Measurements from ENCODE around the gene RALGDS.

The RALGDS gene

DNA sequence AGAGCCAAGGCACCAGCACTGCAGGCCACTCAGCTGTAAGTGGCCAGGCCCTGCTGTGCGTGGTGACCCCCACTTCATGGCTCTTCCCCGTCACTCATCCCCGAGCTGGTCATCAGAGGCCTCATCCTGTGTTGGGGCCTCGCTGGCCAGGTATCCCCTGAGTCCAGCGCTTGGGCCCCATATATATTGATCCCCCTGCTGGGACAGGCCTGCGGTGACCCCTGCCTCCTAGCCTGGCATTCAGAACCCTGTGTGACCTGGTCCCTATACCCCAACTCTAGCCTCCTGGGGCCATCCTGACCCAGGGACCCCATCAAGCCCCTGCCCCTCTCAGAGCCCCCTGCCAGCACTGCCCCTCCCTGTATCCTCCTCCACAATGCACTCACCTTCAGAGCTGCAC, 30.0 kb upstream of the RALGDS start:
- DNase-seq = no peak

DNA sequence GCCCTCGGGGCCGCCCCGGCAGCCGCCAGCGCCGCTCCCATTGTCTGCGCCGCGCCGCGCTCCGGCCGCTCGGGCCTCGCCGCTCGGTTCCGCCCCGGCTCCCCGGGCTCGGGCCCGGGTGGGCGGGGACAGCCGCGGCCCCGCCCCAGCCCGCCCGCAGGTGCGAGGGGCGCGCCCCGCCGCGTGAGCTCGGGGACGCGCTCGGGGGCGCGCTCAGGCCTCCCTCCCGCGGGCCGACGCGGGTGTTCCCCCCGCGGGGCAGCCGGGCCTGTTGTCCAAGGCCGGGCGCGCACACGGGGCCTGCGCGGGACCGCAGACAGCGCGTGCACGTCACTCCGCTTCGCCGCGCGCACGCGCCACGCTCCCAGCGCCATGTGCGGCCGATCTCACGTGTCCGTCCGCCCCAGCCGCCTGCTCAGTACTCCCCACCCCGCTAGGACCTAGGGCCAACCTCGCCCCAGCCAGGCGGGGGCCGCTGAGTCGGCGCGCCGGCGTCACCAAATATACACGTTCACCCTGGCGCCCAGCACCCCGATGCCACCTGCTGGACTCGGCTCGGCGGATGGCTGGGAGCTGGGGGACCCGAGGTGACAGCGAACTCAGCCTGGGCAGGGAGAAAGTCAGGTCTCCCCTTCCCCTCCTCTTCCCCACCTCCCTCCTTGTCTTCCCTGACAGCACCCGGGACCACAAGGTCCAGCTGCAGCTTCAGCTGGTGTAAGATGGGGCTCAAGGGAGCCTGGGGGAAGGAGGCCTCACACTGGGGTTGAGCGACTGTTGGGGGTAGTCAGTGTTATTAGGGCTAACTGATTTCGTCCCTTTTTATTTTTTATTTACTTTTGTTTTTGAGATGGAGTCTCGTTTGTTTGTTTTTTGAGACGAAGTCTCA, 28.3 kb upstream of the RALGDS start:
- peak; percentile 61 to 84 for DNase-seq

DNA sequence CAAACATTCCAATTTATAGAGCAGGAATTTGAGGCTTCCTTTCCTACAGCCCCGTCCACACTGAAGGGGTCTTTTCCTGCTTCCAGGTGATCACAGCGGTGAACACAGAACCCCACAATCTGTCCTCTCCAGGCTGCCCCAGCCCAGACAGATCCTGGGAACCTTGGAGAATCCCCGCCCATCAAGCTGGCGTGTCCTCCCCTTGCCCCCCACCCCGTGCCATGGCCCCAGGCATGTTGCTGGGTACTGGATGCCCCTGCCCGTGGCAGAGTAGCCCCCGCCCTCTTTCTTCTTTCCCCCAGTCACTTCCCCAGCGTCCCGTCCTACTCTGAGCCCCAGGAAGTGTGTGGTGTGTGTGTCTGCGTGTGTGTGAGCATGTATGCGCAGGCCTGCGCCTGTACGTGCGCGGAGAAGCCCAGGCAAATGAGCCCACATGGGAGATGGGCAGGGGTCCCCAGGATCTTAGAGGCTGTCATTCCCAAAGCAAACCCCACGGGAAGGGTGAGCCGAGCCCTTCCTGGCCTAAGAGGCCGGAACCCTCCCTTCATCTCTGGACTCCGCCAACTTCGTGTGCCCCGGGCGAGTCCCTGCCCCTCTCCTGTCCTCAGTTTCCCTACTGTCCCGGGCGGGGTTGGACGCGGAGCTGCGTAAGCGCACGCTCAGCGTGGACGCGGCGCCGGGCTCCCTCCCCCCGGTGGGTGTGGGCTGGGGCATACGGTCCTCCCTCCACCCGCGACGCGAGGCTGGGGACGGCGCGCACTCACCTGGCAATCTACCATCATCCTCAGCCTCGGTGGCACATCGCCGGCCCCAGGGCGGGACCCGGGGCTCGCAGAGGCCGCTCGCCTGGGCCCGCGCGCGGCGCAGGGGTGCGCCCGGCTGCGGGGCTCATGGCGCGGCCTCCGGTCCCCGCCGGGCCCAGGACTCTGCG, 27.4 kb upstream of the RALGDS start:
- DNase-seq = no peak

DNA sequence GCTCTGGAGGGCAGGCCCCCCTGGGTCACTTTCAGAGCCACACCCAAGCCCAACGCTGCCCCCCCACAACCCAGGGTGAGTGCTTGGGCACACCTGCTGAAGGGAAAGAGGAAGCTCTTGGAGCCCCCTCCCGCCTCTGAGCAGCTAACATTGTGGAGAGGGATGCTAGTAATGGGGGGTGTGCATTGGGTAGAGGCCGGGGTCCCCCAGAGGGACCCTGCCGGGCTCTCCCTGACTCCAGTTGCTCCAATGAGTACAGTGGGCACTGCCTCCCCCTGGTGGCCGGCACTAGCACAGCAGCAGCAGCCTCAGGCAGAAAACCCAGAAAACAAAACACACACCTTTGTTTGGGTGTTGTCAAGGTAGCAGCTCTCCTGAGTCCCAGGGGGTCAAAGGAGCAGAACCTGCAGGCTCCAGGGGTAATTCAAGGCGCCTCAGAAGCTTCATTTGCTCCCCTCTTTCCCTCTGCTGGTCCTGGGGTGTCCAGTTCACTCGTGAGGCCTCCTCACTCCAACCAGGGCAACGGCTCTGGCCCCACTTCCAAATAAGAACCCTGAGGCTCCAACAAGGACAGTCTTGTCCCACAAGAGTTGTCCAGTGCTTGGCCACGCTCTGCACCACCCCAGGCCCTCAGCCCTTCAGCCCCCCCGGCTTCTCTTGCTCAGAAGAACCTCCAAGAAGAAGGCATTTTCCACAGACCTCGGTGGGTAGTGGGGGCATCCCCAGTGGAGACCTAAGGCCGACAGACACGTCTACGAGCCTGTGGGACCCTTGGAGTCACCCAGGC, 26.6 kb upstream of the RALGDS start:
- peak in 1 of 2 donors; percentile 78 for DNase-seq

DNA sequence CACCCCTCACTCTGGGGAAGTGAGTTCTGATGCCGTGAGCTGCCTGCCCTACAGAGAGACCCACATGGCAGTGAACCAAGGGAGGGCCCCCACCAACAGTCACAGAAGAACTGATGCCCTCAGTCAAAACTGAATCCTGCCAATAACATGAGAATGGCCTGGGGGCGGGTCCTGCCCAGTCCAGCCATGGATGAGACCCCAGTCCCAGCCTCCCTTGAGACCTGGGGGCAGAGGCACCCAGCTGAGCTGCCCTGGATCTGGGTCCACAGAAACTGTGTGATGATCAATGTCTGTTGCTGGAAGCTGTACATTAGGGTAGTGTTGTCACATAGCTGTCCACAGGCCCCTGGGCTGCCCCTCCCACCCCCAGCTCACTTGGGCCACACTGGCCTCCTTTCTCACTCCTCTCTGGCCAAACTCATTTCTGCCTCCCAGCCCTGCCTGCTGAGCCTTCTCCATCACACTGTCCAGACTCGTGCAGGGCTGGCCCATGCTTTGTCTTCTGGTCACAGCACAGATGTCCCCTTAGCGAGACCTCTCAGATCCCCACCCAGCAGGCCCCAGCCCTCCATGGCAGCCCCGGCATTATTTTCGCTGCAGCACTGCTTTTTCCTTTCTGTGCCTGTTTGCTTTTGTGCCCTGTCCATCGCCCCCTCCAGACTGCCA, 25.8 kb upstream of the RALGDS start:
- no peak for DNase-seq

DNA sequence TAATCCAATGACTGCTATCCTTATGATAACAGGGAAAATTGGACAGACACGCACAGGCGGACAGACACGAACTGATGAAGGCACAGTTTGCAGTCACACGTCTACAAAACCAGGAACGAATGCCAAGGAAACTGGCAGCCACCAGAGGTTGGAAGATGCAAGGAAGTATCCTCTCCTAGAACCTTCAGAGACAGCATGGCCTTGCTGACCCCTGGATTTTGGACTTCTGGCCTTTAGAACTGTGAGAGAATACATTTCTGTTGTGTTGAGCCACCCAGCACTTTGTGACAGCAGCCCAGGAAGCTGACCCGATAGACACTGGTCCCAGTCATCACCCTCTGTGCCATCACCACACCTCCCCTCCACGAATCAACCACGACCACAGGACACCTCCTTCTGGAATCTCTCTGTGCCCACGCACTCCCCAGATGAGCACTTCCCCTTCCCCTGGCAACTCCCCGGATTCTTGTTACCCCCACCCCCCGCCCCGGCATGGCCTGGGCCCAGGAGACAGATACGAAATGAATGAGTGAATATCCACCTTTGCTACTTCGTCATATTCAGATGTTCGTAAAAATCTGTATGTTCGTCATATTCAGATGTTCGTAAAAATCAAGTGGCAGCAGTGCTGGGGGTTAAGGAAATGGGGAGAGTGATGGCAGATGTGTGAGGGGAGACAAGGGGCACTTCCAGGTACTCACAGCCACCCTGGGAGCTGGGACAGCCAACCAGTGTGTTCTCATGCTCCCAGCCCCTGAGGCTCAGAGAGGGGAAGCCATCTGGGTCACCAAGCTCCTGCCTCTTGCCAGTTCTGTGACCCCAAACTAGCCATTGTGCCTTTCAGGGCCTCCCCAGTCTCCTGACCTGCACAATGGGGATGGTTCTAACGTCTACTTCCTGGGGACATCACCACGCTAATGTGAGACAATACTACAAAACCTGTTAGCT, 24.1 kb upstream of the RALGDS start:
- peak in 1 of 2 donors; percentile 59 for DNase-seq

DNA sequence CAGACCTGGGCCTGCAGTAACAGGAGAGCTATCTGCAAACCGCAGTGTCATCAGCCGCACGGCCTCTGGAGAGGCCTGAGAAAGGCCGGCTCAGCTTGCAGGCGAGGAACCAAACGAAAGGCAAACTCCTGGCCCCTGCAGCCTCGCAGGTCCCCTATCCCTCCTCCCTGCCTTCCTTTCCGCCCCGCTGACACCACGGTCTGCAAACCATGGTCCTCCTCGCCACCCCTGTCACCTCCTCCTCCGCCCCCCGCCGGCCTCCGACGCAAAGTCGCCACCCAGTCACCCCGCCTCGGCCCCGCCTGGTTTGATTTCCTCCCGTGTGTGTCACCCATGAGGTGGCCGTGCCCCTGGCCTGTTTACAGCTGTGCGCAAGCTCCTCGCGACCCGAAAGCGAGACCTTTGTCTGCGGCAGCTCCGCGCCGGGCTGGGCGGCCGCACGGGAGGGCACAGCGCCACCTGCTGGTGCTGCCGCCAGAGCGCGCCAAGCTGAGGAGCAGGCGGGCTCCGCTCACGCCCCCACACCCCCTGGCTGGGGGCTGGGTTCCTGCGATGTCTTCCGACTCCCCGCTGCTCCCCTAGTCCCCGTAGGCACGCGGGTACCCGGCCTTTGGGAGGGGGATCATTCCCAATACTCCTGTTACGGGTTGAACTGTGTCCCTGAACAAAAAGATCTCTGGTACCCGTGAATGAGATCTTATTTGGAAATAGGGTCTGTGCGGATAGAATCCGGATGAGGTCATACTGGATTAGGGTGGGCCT, 23.3 kb upstream of the RALGDS start:
- peak; percentile 65 to 85 for DNase-seq

DNA sequence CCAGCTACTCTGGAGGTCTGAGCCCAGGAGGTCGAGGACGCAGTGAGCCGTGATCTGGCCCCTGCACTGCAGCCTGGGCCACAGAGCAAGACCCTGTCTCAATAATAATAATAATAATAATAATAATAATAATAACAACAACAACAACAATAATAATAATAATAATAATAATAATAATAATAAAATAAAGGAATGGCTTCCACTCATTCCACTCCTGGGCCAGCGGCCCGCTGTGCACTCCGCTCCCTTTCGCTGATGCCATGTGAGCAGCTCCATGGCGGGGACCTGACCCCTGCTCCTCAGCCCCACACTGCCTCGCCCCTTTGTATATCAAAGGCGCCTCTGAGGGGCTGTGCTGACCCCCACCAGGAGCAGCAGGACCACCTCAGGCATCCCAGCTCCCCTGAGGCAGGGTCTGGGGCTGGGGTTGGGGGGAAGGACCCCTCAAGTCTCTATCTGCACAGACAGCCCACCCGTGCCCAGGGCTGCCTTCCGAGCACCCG, 22.6 kb upstream of the RALGDS start:
- DNase-seq = no peak

DNA sequence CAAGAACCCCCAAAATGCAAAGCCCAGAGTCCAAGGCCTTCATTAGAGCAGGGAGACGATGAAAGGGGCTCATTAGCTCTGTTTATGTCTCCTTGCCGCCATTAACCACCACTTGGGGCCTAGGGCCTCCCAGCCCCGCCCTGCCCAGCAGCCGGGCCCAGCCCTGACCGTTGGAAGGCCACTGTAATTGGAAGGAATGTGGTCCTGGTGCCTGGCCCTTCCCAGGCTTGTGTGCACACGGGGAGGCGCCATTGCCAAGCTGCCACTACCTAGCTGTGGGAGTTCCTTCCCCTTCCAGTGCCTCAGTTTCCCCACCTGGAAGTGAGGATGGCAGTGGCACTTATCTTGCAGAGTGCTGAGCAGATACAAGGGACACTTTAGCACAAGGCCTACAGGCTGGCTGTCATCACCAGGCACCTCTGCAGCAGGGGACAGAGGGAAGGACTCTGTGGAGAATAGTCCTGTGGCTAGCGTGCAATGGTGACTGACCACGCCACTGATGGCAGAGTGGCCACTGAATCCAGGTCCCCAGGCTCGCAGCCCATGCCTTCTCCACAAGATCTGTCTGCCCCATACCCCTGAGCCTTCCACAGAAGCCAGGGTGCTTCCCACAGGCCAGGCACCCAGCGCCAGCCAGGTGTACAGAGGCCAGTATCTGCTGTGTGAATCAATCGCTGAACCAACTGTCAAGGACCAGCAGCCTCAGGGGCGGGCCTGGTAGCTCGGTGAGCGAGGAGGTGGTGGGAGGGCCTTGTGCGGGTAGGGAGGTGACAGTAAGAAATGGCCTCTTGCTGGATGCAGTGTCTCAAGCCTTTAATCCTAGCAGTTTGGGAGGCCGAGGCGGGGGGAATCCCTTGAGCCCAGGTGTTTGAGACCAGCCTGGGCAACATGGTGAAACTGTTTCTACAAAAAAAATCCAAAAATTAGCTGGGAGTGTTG, 21.9 kb upstream of the RALGDS start:
- no peak for DNase-seq

DNA sequence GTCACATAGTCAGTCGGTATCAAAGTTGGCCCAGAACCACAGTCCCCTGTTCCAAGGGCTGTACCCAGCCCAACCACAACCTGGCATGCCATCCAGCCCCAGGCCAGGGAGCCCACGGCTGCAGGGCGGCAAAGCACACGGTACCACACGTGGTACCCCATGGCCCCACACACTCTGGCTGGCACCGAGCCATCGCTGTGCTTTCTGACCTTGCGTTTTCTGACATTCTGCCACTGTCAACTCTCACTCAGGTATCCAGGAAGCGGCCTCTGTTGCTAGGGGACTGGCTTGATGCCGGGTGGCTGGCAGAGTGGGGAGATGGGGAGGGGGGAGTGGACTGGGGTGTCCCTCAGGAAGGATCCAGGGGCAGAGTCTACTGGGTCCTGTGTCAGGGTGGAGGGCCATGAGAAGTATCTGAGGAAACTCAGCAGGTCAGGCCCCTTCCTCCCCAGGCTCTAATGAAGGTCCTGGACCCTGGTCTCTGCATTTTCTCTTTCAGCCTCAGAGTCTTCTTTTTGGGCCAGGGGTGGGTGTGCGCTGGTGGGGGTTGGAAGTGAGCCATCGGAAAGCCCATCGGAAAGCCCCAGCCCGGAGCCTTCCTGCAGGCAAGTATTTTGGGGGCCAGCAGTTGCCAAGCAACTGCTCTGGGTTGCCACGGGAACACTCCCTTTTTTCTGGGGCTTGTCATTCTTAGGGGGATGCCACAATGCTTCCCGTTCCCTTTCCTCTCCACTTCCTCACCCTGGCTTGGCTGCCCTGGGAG, 21.0 kb upstream of the RALGDS start:
- peak; percentile 67 to 77 for DNase-seq

DNA sequence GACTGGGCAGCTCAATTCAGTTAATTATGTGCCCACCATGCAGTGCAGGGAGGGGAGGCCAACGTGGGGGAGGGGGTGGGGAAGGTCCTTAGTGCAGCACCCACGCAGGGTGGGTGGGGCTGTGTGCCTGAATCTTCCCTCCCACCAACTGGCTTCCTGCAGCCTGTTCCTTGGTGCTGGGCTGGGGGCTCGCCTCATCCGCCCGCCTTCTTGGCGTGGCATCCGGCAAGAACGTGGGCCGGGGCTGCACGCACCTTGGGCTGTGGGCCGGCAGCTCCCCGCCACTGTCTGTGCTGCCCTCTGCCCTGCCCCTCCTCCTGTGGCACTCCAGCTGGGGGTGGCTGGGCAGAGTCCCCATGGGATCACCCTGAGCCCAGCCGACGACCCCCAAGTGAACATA, 19.6 kb upstream of the RALGDS start:
- DNase-seq = no peak

DNA sequence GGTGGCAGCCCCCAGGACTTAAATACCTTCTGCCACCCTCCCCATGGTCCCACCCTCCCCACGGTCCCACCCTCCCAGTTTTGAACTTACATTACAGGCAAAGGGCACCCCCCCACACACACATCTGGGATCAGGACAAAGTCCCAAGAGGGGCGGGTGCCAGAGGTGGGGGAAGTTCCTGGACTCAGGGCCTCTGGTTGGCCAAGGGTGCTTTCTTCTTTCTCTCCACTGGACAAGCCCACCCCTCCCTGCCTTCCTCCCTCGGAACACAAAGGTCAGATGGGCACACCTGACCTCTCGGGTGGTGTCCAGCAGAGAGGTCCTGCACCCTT, 19.1 kb upstream of the RALGDS start:
- DNase-seq = peak in 1 of 2 donors; percentile 68

DNA sequence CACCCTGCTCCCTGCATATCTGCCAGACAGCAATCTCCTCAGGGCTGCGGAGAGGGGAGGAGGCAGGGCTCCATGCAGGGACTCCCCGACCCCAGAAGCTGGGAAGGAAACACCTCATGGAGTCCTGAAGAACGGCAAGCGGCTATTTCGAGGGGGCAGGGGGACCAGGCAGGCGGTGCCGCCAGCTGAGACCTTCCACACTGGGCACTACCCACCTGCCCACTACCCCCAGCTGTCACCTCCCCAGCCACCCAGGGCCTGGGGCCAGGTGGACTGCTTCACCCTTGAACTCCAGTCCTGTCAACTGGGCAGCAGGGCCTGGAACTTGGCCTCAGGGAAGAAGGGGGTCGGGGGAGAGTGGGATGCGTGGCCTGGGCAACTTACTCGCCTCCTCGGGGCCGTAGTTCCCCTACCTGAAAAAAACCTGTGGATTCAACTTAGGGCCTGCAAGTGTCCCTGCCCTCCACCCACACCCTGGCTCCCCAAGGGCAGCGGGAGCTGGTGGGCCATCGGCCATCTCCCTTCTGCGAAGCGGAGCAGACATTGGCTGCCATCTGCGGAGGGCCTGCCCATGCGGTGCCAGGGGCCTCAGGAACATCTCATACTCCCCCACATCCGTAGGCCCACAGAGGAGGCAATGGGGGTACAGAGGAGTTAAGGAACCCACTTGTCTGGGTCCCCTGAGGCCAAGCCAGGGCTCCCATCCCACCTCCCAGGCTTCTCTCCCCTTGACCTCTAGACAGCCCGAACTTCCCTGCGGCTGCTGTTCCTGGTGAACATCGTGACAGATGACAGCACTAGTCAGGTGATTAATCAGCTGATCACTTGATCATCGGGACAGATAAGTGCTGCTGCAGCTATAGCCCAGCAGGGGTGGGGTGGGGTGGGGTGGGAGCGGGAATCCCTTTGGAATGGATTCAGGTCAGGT, 18.5 kb upstream of the RALGDS start:
- DNase-seq = peak; percentile 64 to 91

DNA sequence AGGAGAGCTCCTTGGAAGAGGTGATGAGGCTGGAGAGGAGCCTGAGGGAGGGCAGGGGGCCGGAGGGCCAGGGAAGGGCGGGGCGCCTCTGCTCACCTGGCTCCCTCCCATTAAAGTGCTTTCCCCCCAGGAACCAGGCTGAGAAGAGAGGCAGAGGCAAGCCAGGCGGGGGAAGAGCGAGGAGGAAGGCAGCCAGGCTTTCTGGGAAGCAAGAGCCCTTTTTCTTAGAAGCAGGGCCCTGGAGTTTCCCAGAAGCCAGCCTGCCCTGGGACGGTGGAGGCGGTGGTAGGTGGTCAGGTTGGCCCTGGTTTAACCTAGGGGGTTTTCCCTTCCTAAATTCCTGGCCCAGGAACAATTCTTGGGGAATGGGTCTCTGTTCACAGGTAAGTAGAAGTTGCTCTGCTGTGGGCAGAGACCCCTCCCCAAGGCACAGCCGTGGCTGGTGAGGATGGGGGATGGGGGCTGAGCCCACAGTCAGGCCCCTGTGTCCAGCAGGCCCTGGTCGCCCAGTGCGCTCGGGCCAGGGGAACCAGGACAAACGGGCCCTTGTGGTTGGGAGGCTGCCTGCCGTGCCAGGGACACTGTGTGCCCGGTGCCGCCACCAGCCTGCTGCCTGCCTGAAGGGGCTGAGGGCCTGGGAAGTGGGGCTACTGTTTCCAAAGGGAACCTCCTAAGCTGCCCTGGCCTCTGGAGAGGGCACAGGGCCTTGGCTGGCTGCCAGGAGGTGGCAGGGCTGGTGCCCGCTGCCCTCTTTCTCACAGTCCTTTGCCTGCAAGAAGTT, 16.6 kb upstream of the RALGDS start:
- peak in 1 of 2 donors; percentile 86 for DNase-seq

DNA sequence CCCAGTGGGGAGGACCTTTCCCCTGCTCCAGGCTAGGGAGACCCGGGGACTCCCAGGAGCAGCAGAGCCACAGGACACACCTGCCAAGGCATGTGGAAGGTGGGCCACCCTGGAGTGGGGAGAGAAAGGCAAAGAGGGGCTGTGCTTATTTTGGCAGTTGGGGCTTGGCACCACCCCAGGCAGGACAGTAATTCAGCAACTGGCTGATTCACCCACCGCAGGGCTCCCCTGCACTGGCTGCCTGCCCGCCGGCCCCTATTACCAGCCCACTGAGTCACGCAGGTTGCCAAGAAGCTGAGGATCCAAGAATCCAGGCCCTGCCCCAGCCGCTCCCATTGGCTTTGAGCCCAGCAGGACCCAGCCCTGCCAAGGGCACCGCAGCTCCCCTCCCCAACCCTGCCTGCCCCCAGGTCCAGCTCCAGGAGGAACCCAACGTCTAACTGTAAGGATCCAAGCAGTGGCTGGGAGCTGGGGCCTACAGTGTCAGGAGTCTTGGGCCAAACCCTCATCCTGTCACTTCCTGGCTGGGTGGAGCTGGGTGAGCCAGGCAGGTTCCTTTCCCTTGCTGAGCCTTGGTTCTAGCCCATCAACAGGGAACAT, 14.2 kb upstream of the RALGDS start:
- DNase-seq = no peak
